Choroid plexus epithelial cell (primary cell): ENCODE results near the gene ME3.
"Not testable (repeated sequence)": the region's sequence is repeated elsewhere in the genome, so short reads cannot be mapped to it uniquely, and the experiment has no call there.

ENCODE experiments used
- DNase-seq: peaks from one replicate; pipeline ENCODE4 v3.0.0-alpha.2; 2010; ENCODE audit warnings: low read depth
- H3K4me3 ChIP-seq: 2 replicates; pipeline ENCODE4 v1.5.1; 2011; ENCODE audit warnings: low read depth, mild to moderate bottlenecking, control low read depth, low read length, moderate library complexity
- CTCF ChIP-seq: conservative IDR thresholded peaks from 2 replicates; pipeline ENCODE4 v1.5.1; 2011; ENCODE audit warnings: low read depth, mild to moderate bottlenecking, control low read depth, inconsistent platforms, low read length, moderate library complexity

The ME3 gene

GRCh38 chr11:86660088-86660487 lies 12.3 kb downstream of the ME3 start:
- DNase-seq: peak; percentile 63
- TF ChIP-seq CTCF: no peak
- H3K4me3 ChIP-seq: no peak overlapping the region

- H3K4me3 ChIP-seq: no peak overlapping the region
- no peak for TF ChIP-seq CTCF
- no peak for DNase-seq
Observed at GRCh38 chr11:86658534-86658933, 13.9 kb downstream of the ME3 start.

GRCh38 chr11:86645212-86645611 lies 27.2 kb downstream of the ME3 start:
- not testable (repeated sequence) for DNase-seq, H3K4me3 ChIP-seq

- no peak overlapping the region for H3K4me3 ChIP-seq
- no peak for TF ChIP-seq CTCF
- peak; percentile 71 for DNase-seq
Observed at GRCh38 chr11:86644291-86644690, 28.1 kb downstream of the ME3 start.

GRCh38 chr11:86641537-86642261 lies 30.7 kb downstream of the ME3 start:
- no peak for TF ChIP-seq CTCF
- DNase-seq: no peak
- no peak overlapping the region for H3K4me3 ChIP-seq

GRCh38 chr11:86639137-86639536 lies 33.3 kb downstream of the ME3 start:
- TF ChIP-seq CTCF: no peak
- no peak for DNase-seq

GRCh38 chr11:86638673-86639072 lies 33.7 kb downstream of the ME3 start:
- no peak for TF ChIP-seq CTCF
- no peak overlapping the region for H3K4me3 ChIP-seq
- no peak for DNase-seq

More at GRCh38 chr11:86639137-86639536, 33.3 kb downstream of the ME3 start:
- no peak overlapping the region for H3K4me3 ChIP-seq

GRCh38 chr11:86637988-86638387 lies 34.4 kb downstream of the ME3 start:
- no peak for TF ChIP-seq CTCF
- no peak overlapping the region for H3K4me3 ChIP-seq
- peak; percentile 52 for DNase-seq
